Stimulated activated CD8-positive, alpha-beta memory T cell treated with anti-CD3 and anti-CD28 coated beads, Interleukin-7, amount 100 ng/mL, for 4 hours (primary cell): Measurements from ENCODE around the gene BRS3.
A peak's percentile ranks its signal among the peaks of the same experiment; 100 is the strongest.

Experiments
- DNase-seq, 2 donors: peaks; one replicate each; pipeline ENCODE4 v3.0.0-alpha.2; 2020; ENCODE audit warnings: low read depth in 2 of 2

BRS3 gene

DNA sequence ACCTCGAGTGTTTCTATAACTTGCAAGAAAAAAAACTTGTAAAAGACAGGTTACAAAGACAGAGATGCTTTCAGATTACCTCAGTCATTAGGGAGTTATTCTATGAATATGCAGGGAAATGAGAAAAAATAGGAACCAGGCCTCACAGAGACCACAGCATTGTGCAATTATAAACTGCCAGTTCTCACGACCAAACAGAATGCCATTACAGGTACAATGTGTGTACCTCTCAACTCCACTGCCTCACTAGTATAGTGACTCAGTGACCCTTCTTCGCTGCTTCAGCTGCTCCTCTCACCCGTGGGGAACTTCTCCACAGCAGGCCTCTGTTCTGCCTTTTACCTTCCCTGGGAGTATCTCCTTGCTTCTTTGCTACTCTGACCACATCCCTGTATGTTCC, 7.3 kb downstream of the BRS3 start:
- no peak for DNase-seq

DNA sequence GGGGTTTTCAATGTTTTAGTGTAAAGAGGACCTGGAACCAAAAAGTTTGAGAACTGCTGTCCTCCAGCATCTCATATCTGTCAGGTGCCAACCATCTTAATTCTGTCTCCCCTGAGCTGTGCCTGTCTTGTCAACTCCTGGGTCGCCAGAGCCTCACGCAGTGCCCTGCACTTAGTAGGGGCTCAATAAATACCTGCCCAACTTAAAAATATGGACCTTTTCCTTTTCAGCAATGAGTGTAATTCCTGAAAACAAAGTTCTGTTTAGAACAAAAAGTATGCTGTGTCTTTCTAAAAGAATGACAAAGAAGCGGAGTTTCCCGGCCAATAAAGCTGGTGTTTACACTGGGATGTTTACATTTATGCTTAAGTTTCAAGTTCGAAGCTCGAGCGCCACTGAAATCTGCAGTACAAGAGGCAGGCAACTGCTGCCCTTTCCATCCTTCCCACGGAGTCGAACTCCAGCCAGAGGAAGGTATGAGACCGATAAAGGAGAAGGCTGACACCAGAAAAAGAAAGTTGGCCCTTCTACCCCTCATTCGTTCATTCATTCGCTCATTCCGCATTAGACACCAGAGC, 8.5 kb downstream of the BRS3 start:
- no peak for DNase-seq

GRCh38 chrX:136496764-136497555, 9.2 kb downstream of the BRS3 start:
- DNase-seq: peak; percentile 79 to 80

DNA sequence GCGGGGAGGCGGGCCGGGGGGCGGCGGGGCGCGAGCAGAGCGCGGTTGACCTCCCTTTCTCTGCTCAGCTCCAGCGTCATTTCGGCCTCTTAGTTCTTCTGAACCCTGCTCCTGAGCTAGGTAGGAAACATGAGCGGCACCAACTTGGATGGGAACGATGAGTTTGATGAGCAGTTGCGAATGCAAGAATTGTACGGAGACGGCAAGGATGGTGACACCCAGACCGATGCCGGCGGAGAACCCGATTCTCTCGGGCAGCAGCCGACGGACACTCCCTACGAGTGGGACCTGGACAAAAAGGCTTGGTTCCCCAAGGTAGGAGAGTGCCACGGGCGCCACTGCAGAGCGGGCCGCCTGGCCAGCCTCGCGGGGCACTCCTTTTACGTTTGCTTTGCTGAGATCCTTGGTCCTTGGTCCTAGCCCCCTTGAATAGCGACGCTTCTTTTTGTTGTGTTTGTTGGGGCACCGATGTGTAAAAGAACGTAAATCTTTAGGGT, 9.9 kb downstream of the BRS3 start, which contains the start of gene HTATSF1:
HTATSF1 (plus strand) TSS at position 37 of the 497 bp plus-strand sequence; CDS start at position 130, 93 bp downstream.
- no peak for DNase-seq

DNA sequence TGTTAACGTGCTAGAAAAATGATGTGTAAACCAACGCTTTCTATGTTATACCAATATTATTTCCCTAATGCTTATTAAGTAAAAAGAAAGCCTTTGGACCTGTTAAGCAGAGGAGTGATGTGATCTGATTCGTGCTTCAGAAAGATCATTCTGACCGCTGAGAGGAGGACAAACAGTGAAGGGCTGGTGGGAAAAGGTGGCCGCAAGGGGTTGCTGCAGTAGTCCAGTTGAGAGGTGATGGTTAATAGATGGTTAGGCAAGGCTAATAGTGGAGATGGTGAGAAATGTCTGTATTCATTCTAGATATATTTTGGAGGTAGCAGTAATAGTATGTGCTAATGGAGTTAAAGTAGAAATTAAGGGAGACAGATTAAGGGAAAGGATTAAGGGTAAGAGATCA, 31.3 kb downstream of the BRS3 start:
- DNase-seq: no peak

GRCh38 chrX:136523770-136524169, 36.0 kb downstream of the BRS3 start:
- DNase-seq: no peak

GRCh38 chrX:136525738-136526606, 38.2 kb downstream of the BRS3 start:
- DNase-seq: no peak

- no peak for DNase-seq
Observed at GRCh38 chrX:136528645-136529315, 41.0 kb downstream of the BRS3 start.

- DNase-seq: no peak
Observed at GRCh38 chrX:136529795-136530194, 42.0 kb downstream of the BRS3 start.

- no peak for DNase-seq
Observed at GRCh38 chrX:136531951-136532350, 44.2 kb downstream of the BRS3 start, which contains the start of gene VGLL1. TSS of gene VGLL1 (plus strand) at chrX:136532215. CDS start at chrX:136536021, 3,806 bp downstream.

- DNase-seq: no peak
Observed at GRCh38 chrX:136534131-136534530, 46.4 kb downstream of the BRS3 start.

DNA sequence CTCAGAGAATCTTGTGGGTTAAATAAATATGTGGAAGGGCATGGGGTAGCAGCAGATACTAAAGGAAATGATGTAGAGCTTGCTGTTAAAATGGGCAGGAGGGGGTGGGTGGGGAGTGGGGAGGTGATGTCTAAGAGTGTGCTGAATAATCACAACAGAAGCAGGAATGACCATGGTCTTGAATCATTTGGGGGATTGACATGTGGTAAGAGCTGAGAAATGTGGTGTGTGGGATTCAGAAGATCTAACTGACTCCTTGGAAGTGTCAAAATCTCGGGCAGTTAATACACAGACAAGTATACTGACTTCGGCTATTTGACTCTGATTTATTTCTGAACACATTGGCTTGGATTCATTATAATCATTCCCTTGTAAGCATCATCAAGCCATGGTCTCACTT, 51.1 kb downstream of the BRS3 start:
- no peak for DNase-seq

GRCh38 chrX:136540226-136540625, 52.5 kb downstream of the BRS3 start:
- DNase-seq: no peak

GRCh38 chrX:136541294-136541693, 53.5 kb downstream of the BRS3 start:
- DNase-seq: no peak

GRCh38 chrX:136542281-136542680, 54.5 kb downstream of the BRS3 start:
- no peak for DNase-seq
